Neural progenitor cell (in vitro differentiated cells): ENCODE results near the gene EIF3CL.
"Not testable (repeated sequence)": the region's sequence is repeated elsewhere in the genome, so short reads cannot be mapped to it uniquely, and the experiment has no call there.

ENCODE experiments used
- CTCF ChIP-seq: fragments of 200-600 bp; sonication (generic); IDR thresholded peaks from 2 replicates; pipeline ENCODE4 v1.5.1; 2017; ENCODE audit warnings: antibody characterized with exemption, mild to moderate bottlenecking
- EZH2 ChIP-seq: fragments of 200-600 bp; sonication (generic); IDR thresholded peaks from 2 replicates; pipeline ENCODE4 v1.6.1; 2017; ENCODE audit warnings: antibody characterized with exemption, mild to moderate bottlenecking, moderate library complexity

- not testable (repeated sequence) for TF ChIP-seq CTCF, EZH2
These were observed 31.7 kb upstream of the EIF3CL start for GRCh38 chr16:28435340-28435739.
